ENCODE measurements around the gene MTHFD2. TPM values are rescaled to one million over a fixed set of nuclear protein-coding genes. Genes with fewer than 3 reads are reported as not detected.

Gene MTHFD2
- total and polyA plus RNA-seq, 2 donors (not counting 3 experiments of a cell fraction or from before 2014, with no cell fraction given) = 25.6 to 83.2 TPM

GRCh38 chr2:74155830-74156229 lies 42.6 kb upstream of the MTHFD2 start:
- peaks cover 10 to 19% of the 10 kb centered on the region in 2 experiments for H3K36me3 ChIP-seq (ENCODE audit: control insufficient read depth in 2 of 2, extremely low read depth in 1 of 2, insufficient read depth in 2 of 2, low read length in 2 of 2)
- no peak for FAIRE-seq
- intact Hi-C loops (cut with micrococcal nuclease) = no loop called here

More at GRCh38 chr2:74155830-74156229, 42.6 kb upstream of the MTHFD2 start:
- ChIA-PET POLR2A (no interaction called here), CTCF (no interaction called here)
- Histone ChIP-seq H2AFZ (ENCODE audit: low read depth, low read length) (no peak overlapping the region), H4K20me1 (replicated peaks; ENCODE audit: control insufficient read depth, extremely low read depth, insufficient read depth, low read length) (no peaks in the 10 kb centered on the region), H3K9me1 (replicated peaks; ENCODE audit: control insufficient read depth, extremely low read depth, insufficient read depth, low read length) (no peaks in the 10 kb centered on the region), H3K27ac (ENCODE audit: insufficient read depth, low read depth, low read length) (no peak overlapping the region), H3K4me2 (ENCODE audit: insufficient read depth, low read length) (no peak overlapping the region), H3K27me3 (ENCODE audit: control insufficient read depth in 2 of 2, insufficient read depth in 2 of 2, low read length in 2 of 2) (no peaks in the 10 kb centered on the region), H3K4me1 (ENCODE audit: control insufficient read depth, extremely low read depth, insufficient read depth, low read length) (no peaks in the 10 kb centered on the region), H3K9ac (replicated peaks; ENCODE audit: extremely low read depth, insufficient read depth, low read length) (no peak overlapping the region), H3K9me3 (replicated peaks; ENCODE audit: control insufficient read depth, insufficient read depth, low read length) (no peaks in the 10 kb centered on the region), H3K4me3 (replicated peaks in 1 of 3; ENCODE audit: insufficient read depth in 1 of 3, low read depth in 1 of 3, low read length in 3 of 3) (no peak overlapping the region), H3K79me2 (ENCODE audit: control insufficient read depth, insufficient read depth, low read length) (no peaks in the 10 kb centered on the region)
- TF ChIP-seq MAX (IDR thresholded peaks at IDR 0.05; ENCODE audit: insufficient read depth, insufficient read length) = no peak
- TF ChIP-seq POLR2AphosphoS5 (IDR thresholded peaks at IDR 0.05; ENCODE audit: insufficient read depth, low read depth, low read length) = no peak
- no peak for TF ChIP-seq JUN (IDR thresholded peaks at IDR 0.05; ENCODE audit: borderline replicate concordance, insufficient read depth, insufficient read length, low read depth)
- no peak for TF ChIP-seq CTCF (IDR thresholded peaks at IDR 0.05; ENCODE audit: extremely low read depth in 1 of 2, insufficient read depth in 1 of 2, low read depth in 1 of 2, low read length in 2 of 2)
- no peak for TF ChIP-seq FOS (IDR thresholded peaks at IDR 0.05; ENCODE audit: borderline replicate concordance, insufficient read depth, low read length)
- TF ChIP-seq GATA2 (IDR thresholded peaks at IDR 0.05; ENCODE audit: insufficient read depth, insufficient read length, low read depth, low read length) = no peak
- TF ChIP-seq EZH2 (IDR thresholded peaks at IDR 0.05; ENCODE audit: borderline replicate concordance, low read depth, low read length, severe bottlenecking) = no peak
- TF ChIP-seq MYC (IDR thresholded peaks at IDR 0.05; ENCODE audit: low read depth, low read length) = no peak
- no peak for TF ChIP-seq POLR2A (IDR thresholded peaks at IDR 0.05; ENCODE audit: low read depth, low read length)
- no peak for DNase-seq (ENCODE audit: low read depth, low spot score)
- no TSS peak for BruUV-seq (replicated peaks)
- dilution Hi-C loops (cut with MboI; ENCODE audit: extremely low pct_ligation_motif_present, low sequenced_read_pairs) = no loop called here

All from endothelial cell of umbilical vein (primary cell).